Vagina (tissue), 2 donors: ENCODE measurements around the gene OSBP2.

Source experiments
- CTCF ChIP-seq, 3 experiments: fragments of 450-650 bp in 2 of 3; fragments of 200-600 bp in 1 of 3; sonication (generic) in 1 of 3; IDR thresholded peaks; one replicate each; pipeline ENCODE4 v1.5.1; 2017 to 2019; ENCODE audit warnings: antibody characterized with exemption in 3 of 3, mild to moderate bottlenecking in 2 of 3, moderate library complexity in 2 of 3
- POLR2AphosphoS5 ChIP-seq, 2 donors: sonication (generic); formaldehyde crosslinking; IDR thresholded peaks; one replicate each; pipeline ENCODE4 v1.9.0; 2017; ENCODE audit warnings: antibody characterized with exemption in 2 of 2, mild to moderate bottlenecking in 2 of 2, low read depth in 1 of 2; ENCODE audit not compliant: insufficient read depth in 1 of 2

GRCh38 chr22:30866216-30866615, 171.5 kb downstream of the OSBP2 start:
- TF ChIP-seq CTCF (IDR thresholded peaks at IDR 0.05), result no peak
- no peak for TF ChIP-seq POLR2AphosphoS5 (IDR thresholded peaks at IDR 0.05; ENCODE audit: insufficient read depth in 1 of 2, low read depth in 1 of 2)
